Esophagus squamous epithelium (tissue), 4 donors: Measurements from ENCODE around the gene NNT.

Experiments used
- POLR2A ChIP-seq, 4 donors: fragments of 450-650 bp; IDR thresholded peaks; one replicate each; pipeline ENCODE4 v1.6.1; 2017; ENCODE audit warnings: antibody characterized with exemption in 4 of 4, mild to moderate bottlenecking in 4 of 4, moderate library complexity in 3 of 4
- TF ChIP-seq, protein P1 (sequence below), 6 experiments: fragments of 450-650 bp in 4 of 6; fragments of 200-600 bp in 2 of 6; sonication (generic) in 2 of 6; IDR thresholded peaks; one replicate each; pipeline ENCODE4 v1.5.1; 2016 to 2019; ENCODE audit warnings: antibody characterized with exemption in 6 of 6, mild to moderate bottlenecking in 4 of 6, moderate library complexity in 4 of 6

DNA sequence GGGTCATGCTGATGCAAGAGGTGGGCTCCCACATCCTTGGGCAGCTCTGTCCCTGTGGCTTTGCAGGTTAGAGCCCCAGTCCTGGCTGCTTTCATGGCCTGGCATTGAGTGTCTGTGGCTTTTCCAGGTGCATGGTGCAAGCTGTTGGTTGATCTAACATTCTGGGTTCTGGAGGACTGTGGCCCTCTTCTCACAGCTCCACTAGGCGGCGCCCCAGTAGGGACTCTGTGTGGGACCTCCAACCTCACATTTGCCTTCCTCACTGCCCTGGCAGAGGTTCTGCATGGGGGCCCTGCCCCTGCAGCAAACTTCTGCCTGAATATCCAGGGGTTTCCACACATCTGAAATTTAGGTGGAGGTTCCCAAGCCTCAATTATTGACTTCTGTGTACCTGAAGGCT is 150.1 kb downstream of the NNT start:
- TF ChIP-seq, protein P1, sequence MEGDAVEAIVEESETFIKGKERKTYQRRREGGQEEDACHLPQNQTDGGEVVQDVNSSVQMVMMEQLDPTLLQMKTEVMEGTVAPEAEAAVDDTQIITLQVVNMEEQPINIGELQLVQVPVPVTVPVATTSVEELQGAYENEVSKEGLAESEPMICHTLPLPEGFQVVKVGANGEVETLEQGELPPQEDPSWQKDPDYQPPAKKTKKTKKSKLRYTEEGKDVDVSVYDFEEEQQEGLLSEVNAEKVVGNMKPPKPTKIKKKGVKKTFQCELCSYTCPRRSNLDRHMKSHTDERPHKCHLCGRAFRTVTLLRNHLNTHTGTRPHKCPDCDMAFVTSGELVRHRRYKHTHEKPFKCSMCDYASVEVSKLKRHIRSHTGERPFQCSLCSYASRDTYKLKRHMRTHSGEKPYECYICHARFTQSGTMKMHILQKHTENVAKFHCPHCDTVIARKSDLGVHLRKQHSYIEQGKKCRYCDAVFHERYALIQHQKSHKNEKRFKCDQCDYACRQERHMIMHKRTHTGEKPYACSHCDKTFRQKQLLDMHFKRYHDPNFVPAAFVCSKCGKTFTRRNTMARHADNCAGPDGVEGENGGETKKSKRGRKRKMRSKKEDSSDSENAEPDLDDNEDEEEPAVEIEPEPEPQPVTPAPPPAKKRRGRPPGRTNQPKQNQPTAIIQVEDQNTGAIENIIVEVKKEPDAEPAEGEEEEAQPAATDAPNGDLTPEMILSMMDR (IDR thresholded peaks at IDR 0.05): no peak
- no peak for TF ChIP-seq POLR2A (IDR thresholded peaks at IDR 0.05)
